ENCODE data around the gene ABHD14A. TPM values are rescaled to one million over a fixed set of nuclear protein-coding genes. Genes with fewer than 3 reads are reported as not detected.

ABHD14A gene
- total and polyA plus RNA-seq, 8 donors, result 14.7 to 30.2 (median 22.3) TPM

GRCh38 chr3:52022323-52023100, 47.6 kb downstream of the ABHD14A start:
- DNase-seq (peak in 1 of 4 donors; percentile 56), ATAC-seq (no peak)
- intact Hi-C loops (cut with DNase I), result no loop called here
- H3K36me3 ChIP-seq, result no peaks in the 10 kb centered on the region
- H3K4me1 ChIP-seq, result peaks cover 0 to 21% of the 10 kb centered on the region in 2 donors
- TF ChIP-seq CTCF (IDR thresholded peaks at IDR 0.05), result no peak
- H3K27me3 ChIP-seq, result no peaks in the 10 kb centered on the region
- H3K9me3 ChIP-seq, result no peaks in the 10 kb centered on the region
- H3K4me3 ChIP-seq, result no peak overlapping the region
- H3K27ac ChIP-seq, result peak overlapping the region in 1 of 2 donors; percentile 4

GRCh38 chr3:52023101-52023770, 48.4 kb downstream of the ABHD14A start:
- H3K27me3 ChIP-seq, result no peaks in the 10 kb centered on the region
- intact Hi-C loops (cut with DNase I), result no loop called here
- no peak overlapping the region for H3K4me3 ChIP-seq
- ATAC-seq, result no peak
- TF ChIP-seq CTCF (IDR thresholded peaks at IDR 0.05), result no peak
- DNase-seq, result no peak
- no peaks in the 10 kb centered on the region for H3K36me3 ChIP-seq
- no peaks in the 10 kb centered on the region for H3K9me3 ChIP-seq
- H3K4me1 ChIP-seq, result peaks cover 0 to 21% of the 10 kb centered on the region in 2 donors
- peak overlapping the region in 1 of 2 donors; percentile 42 for H3K27ac ChIP-seq

GRCh38 chr3:52023860-52024764, 49.2 kb downstream of the ABHD14A start:
- Histone ChIP-seq H3K27me3 (no peaks in the 10 kb centered on the region), H3K27ac (peak overlapping the region in 1 of 2 donors; percentile 42), H3K36me3 (no peaks in the 10 kb centered on the region), H3K4me3 (no peak overlapping the region), H3K9me3 (no peaks in the 10 kb centered on the region), H3K4me1 (peaks cover 0 to 21% of the 10 kb centered on the region in 2 donors)
- no peak for TF ChIP-seq CTCF (IDR thresholded peaks at IDR 0.05)
- DNase-seq (no peak), ATAC-seq (no peak)
- intact Hi-C loops (cut with DNase I), result no loop called here

- DNase-seq (no peak), ATAC-seq (no peak)
- H3K27ac ChIP-seq, result no peak overlapping the region
- H3K4me3 ChIP-seq, result no peak overlapping the region
- no peak for TF ChIP-seq CTCF (IDR thresholded peaks at IDR 0.05)
- H3K9me3 ChIP-seq, result no peaks in the 10 kb centered on the region
- H3K36me3 ChIP-seq, result no peaks in the 10 kb centered on the region
- peaks cover 0 to 21% of the 10 kb centered on the region in 2 donors for H3K4me1 ChIP-seq
- no peaks in the 10 kb centered on the region for H3K27me3 ChIP-seq
- intact Hi-C loops (cut with DNase I), result no loop called here
Observed at GRCh38 chr3:52024765-52025452, 50.0 kb downstream of the ABHD14A start.
